Brain microvascular endothelial cell (primary cell): ENCODE data around the gene ANKRD2.

Experiments
- DNase-seq: peaks from one replicate; pipeline ENCODE4 v3.0.0-alpha.2; 2020
- H3K27ac ChIP-seq: fragments of 250-450 bp; sonication (Bioruptor Pico); 2 replicates; pipeline ENCODE4 v1.5.1; 2020; ENCODE audit warnings: mild to moderate bottlenecking, moderate library complexity
- H3K27me3 ChIP-seq: fragments of 250-450 bp; sonication (Bioruptor Pico); replicated peaks from 2 replicates; pipeline ENCODE4 v1.5.1; 2020; ENCODE audit warnings: mild to moderate bottlenecking
- H3K36me3 ChIP-seq: fragments of 250-450 bp; sonication (Bioruptor Pico); replicated peaks from 2 replicates; pipeline ENCODE4 v1.5.1; 2020; ENCODE audit warnings: mild to moderate bottlenecking
- H3K4me3 ChIP-seq: 2 replicates; pipeline ENCODE4 v1.5.1; 2011; ENCODE audit warnings: low read depth, mild to moderate bottlenecking, control low read depth, low read length, moderate library complexity
- in situ Hi-C: cut with HindIII; loops from 2 replicates; pipeline ENCODE4 v1.10.0; 2017; ENCODE audit warnings: low sequenced_read_pairs, low pct_ligation_motif_present
- TF ChIP-seq, protein P1 (sequence below): IDR thresholded peaks from 2 replicates; pipeline ENCODE4 v1.5.1; 2011; ENCODE audit warnings: low read depth, mild to moderate bottlenecking, moderate library complexity, low read length, control low read depth, inconsistent platforms; ENCODE audit errors: missing control alignments

Gene ANKRD2

DNA sequence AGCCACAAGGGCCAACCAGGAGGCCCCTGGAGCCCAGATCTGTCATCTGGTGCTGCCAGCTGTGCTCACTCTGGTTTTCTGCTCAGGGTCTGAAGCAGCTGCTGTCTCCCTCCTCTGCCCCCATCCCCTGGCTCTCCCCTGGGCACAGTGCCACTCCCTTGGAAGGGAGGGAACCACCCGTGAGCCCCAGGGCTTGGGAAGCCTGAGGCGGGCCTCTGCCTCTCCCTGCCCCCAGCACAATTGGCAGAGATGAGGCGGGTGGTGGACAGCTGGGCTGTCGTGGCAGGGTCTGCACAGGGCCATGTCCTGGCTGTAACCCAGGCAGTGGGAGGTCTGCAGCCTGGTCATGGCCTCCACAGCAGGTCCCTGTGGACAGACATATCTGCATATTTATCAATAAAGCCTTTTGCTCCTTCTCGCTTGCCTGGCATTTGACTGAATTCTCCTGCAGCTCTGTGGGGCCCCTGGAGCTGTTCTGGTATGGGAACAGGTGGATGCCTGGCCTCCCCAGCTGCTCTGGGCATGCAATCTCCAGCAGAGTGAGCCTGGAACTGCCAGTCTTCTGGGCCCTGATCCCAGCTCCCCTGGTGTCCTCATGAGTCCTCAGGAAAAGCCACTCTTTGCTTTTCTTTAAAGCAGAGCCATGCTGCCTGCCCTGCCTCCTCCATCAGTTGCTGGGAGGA is 1.6 kb upstream of the ANKRD2 start:
- Histone ChIP-seq H3K27me3 (no peaks in the 10 kb centered on the region), H3K4me3 (no peak overlapping the region), H3K36me3 (peaks cover 17% of the 10 kb centered on the region), H3K27ac (no peak overlapping the region)
- TF ChIP-seq, protein P1, sequence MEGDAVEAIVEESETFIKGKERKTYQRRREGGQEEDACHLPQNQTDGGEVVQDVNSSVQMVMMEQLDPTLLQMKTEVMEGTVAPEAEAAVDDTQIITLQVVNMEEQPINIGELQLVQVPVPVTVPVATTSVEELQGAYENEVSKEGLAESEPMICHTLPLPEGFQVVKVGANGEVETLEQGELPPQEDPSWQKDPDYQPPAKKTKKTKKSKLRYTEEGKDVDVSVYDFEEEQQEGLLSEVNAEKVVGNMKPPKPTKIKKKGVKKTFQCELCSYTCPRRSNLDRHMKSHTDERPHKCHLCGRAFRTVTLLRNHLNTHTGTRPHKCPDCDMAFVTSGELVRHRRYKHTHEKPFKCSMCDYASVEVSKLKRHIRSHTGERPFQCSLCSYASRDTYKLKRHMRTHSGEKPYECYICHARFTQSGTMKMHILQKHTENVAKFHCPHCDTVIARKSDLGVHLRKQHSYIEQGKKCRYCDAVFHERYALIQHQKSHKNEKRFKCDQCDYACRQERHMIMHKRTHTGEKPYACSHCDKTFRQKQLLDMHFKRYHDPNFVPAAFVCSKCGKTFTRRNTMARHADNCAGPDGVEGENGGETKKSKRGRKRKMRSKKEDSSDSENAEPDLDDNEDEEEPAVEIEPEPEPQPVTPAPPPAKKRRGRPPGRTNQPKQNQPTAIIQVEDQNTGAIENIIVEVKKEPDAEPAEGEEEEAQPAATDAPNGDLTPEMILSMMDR, result no peak
- in situ Hi-C loops, result no loop called here
- DNase-seq, result no peak

DNA sequence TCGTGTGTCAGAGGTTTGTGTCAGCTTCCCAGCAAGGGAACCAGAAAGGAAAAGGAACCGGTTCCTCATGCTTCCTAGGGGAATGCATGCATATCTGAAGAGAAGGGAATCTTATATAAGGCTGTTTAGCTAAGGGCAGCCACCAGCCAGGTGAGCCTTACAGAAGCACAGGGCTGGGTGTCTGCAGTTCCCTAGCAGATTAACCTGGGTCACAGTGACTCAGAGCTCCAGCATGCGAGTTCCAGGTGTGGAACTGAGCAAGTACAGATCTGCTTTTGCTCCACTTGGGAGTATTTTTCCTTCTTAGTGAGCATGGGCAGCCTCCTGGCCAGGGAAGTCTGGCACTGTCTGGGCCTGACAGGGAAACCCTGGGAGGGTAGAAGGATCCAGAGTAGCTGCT is 957 bp upstream of the ANKRD2 start:
- no peak for DNase-seq
- in situ Hi-C loops, result no loop called here
- TF ChIP-seq, protein P1, result no peak
- Histone ChIP-seq H3K27ac (no peak overlapping the region), H3K27me3 (no peaks in the 10 kb centered on the region), H3K36me3 (peaks cover 17% of the 10 kb centered on the region), H3K4me3 (no peak overlapping the region)

DNA sequence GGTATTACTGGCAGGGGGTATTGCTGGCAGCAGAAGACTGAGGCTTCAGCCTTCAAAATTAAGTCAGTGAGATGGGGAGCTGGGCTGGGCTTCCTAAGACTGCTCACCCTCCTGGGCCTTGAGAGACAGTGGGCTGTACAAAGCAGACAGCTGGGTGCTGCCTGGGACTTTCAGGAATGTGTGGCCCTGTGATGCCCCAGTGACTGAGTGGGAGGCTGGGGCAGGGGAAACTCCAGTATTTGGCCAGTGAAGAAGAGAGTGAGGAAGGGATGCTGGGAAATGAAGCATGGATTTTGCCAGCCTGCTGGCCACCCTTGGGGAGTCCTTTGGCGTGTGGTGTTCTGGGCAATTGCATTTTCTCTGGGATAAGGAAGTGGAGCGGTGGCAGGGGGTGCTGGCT is 442 bp downstream of the ANKRD2 start:
- TF ChIP-seq, protein P1, result no peak
- in situ Hi-C loops, result no loop called here
- Histone ChIP-seq H3K27ac (no peak overlapping the region), H3K27me3 (no peaks in the 10 kb centered on the region), H3K36me3 (peaks cover 17% of the 10 kb centered on the region), H3K4me3 (no peak overlapping the region)
- DNase-seq, result peak; percentile 25

DNA sequence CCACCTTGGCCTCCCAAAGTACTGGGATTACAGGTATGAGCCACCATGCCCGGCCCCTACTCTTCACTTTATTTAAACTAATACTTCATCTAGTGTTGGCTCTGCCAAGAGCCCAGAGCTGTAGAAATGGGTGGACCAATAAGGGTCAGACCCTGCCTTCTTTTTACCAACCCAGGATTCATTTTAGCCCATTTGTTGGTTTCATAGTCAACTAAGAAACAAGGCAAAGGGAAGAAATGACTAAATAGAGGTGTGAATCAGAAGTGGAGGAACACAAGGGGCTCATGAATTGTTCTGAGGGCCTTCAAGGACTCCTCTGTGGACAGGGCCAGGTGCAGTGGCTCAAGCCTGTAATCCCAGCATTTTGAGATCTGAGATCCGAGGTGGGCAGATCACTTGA is 1.1 kb downstream of the ANKRD2 start:
- DNase-seq, result no peak
- in situ Hi-C loops, result no loop called here
- H3K36me3 ChIP-seq, result peaks cover 14% of the 10 kb centered on the region
- no peak overlapping the region for H3K27ac ChIP-seq
- TF ChIP-seq, protein P1, result no peak
- no peaks in the 10 kb centered on the region for H3K27me3 ChIP-seq
- no peak overlapping the region for H3K4me3 ChIP-seq

DNA sequence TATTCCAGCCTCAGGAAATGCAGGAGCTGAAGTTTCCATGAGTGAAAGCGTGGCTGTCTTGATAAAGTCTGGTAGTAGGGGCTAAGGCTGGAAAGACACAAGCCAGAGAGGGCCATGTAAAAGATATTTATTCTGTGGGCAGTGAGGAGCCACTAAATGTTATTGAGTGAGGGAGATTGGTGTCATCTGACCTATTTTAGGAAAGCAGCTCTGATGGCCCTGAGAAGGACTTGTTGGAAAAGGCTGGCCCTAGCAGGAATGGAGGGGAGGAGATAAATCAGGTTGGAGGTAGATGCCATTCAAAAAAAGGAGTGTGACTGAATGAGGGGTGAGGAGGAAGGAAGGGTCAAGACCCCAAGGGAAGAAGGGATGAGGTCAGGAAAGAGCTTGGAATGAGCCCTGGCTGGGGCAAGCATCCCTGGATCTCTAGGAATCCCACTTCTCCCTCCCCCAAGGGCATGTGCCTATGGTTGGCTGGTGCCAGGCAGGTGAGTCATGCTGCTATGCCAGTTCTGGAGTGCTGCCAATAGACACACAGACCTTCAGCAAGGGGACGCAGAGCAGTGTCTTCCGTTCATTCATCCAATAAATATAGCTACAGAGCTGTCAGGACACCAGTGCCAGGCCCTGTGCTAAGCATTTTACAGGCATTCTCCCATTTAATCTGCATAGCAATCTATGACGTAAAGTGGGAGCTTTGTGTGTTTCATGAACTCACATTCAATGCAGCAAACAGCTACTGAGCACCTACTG is 2.0 kb downstream of the ANKRD2 start:
- Histone ChIP-seq H3K4me3 (no peak overlapping the region), H3K27ac (no peak overlapping the region), H3K27me3 (no peaks in the 10 kb centered on the region), H3K36me3 (peaks cover 11% of the 10 kb centered on the region)
- TF ChIP-seq, protein P1, result no peak
- DNase-seq, result peak; percentile 22
- in situ Hi-C loops, result no loop called here
